ENCODE data around the gene TMCC1. TPM values are rescaled to one million over a fixed set of nuclear protein-coding genes. Genes with fewer than 3 reads are reported as not detected.

Gene TMCC1
- total and polyA plus RNA-seq, 2 donors (not counting 3 experiments of a cell fraction or from before 2014, with no cell fraction given): 17.4 to 38.4 TPM

DNA sequence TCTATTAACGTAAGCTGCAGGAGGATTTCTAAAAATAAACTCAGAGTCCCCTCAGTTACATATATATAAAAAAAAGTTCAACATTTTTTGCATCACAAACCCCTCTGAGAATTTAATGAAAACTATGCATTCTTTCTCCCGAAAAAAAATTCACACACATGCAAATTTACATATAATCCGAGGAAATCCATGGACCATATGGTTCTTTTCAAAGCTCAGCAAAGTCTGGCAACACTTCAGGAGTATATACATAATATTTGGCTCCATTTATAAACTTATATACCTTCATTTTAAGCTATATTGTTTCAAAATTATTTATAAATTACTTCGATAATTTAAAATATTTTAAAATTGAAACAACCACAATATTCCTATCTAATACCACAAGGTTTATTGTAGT lies 146.4 kb downstream of the TMCC1 start:
- H3K27ac ChIP-seq (ENCODE audit: insufficient read depth, low read depth, low read length): no peak overlapping the region
- CTCF ChIA-PET: no interaction called here
- no peaks in the 10 kb centered on the region for H3K9me3 ChIP-seq (replicated peaks; ENCODE audit: control insufficient read depth, insufficient read depth, low read length)
- H3K4me1 ChIP-seq (ENCODE audit: control insufficient read depth, extremely low read depth, insufficient read depth, low read length): no peaks in the 10 kb centered on the region
- FAIRE-seq: no peak
- no peak for DNase-seq (ENCODE audit: low read depth, low spot score)
- H4K20me1 ChIP-seq (replicated peaks; ENCODE audit: control insufficient read depth, extremely low read depth, insufficient read depth, low read length): no peaks in the 10 kb centered on the region
- POLR2A ChIA-PET: no interaction called here
- H3K9me1 ChIP-seq (replicated peaks; ENCODE audit: control insufficient read depth, extremely low read depth, insufficient read depth, low read length): no peaks in the 10 kb centered on the region
- H3K4me2 ChIP-seq (ENCODE audit: insufficient read depth, low read length): no peak overlapping the region
- TF ChIP-seq POLR2AphosphoS5 (IDR thresholded peaks at IDR 0.05; ENCODE audit: insufficient read depth, low read depth, low read length) (no peak), JUN (IDR thresholded peaks at IDR 0.05; ENCODE audit: borderline replicate concordance, insufficient read depth, insufficient read length, low read depth) (no peak), CTCF (IDR thresholded peaks at IDR 0.05; ENCODE audit: extremely low read depth in 1 of 2, insufficient read depth in 1 of 2, low read depth in 1 of 2, low read length in 2 of 2) (no peak), GATA2 (IDR thresholded peaks at IDR 0.05; ENCODE audit: insufficient read depth, insufficient read length, low read depth, low read length) (no peak), FOS (IDR thresholded peaks at IDR 0.05; ENCODE audit: borderline replicate concordance, insufficient read depth, low read length) (no peak), POLR2A (IDR thresholded peaks at IDR 0.05; ENCODE audit: low read depth, low read length) (no peak), EZH2 (IDR thresholded peaks at IDR 0.05; ENCODE audit: borderline replicate concordance, low read depth, low read length, severe bottlenecking) (no peak), MYC (IDR thresholded peaks at IDR 0.05; ENCODE audit: low read depth, low read length) (no peak)
- TF ChIP-seq, protein P1, sequence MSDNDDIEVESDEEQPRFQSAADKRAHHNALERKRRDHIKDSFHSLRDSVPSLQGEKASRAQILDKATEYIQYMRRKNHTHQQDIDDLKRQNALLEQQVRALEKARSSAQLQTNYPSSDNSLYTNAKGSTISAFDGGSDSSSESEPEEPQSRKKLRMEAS (IDR thresholded peaks at IDR 0.05; ENCODE audit: insufficient read depth, insufficient read length): no peak
- H3K36me3 ChIP-seq (ENCODE audit: control insufficient read depth in 2 of 2, extremely low read depth in 1 of 2, insufficient read depth in 2 of 2, low read length in 2 of 2): no peaks in the 10 kb centered on the region
- no peak overlapping the region for H3K9ac ChIP-seq (replicated peaks; ENCODE audit: extremely low read depth, insufficient read depth, low read length)
- dilution Hi-C loops (cut with MboI; ENCODE audit: extremely low pct_ligation_motif_present, low sequenced_read_pairs): no loop called here
- H3K4me3 ChIP-seq (replicated peaks in 1 of 3; ENCODE audit: insufficient read depth in 1 of 3, low read depth in 1 of 3, low read length in 3 of 3): no peak overlapping the region
- no TSS peak for BruUV-seq (replicated peaks)
- H3K27me3 ChIP-seq (ENCODE audit: control insufficient read depth in 2 of 2, insufficient read depth in 2 of 2, low read length in 2 of 2): no peaks in the 10 kb centered on the region
- intact Hi-C loops (cut with micrococcal nuclease): no loop called here
- no peak overlapping the region for H2AFZ ChIP-seq (ENCODE audit: low read depth, low read length)
- peaks cover 1% of the 10 kb centered on the region for H3K79me2 ChIP-seq (ENCODE audit: control insufficient read depth, insufficient read depth, low read length)
